ENCODE data around the gene SHROOM4. TPM values are rescaled to one million over a fixed set of nuclear protein-coding genes. Genes with fewer than 3 reads are reported as not detected.

Gene SHROOM4
- total RNA-seq, 1 experiment from 2014 or later = 2.1 TPM

DNA sequence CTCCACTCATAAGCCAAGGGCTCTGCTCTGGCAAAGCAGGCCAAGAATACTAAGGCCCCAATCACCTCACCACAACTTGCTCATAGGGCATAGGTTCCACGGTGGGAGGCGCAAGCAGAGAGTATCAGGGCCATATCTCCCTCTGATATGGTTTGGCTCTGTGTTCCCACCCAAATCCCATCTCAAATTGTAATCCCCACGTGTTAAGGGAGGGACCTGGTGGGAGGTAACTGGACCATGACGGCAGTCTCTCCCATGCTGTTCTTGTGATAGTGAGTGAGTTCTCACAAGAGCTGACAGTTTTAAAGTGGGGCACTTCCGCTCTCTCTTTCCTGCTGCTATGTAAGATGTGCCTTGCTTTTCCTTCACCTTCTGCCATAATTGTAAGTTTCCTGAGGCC lies 88.7 kb downstream of the SHROOM4 start:
- Mint-ChIP-seq H3K4me3 (no peak overlapping the region), H3K27ac (no peak overlapping the region; a peak in 1 of 7 replicates), H3K36me3 (ENCODE audit: insufficient read depth in 1 of 3, low read depth in 3 of 3) (peaks cover 7 to 15% (median 14%) of the 10 kb centered on the region in 3 experiments), H3K4me1 (peaks cover 42 to 50% of the 10 kb centered on the region in 2 experiments), H3K27me3 (ENCODE audit: low read depth) (no peaks in the 10 kb centered on the region), H3K9me3 (peaks cover 61 to 72% of the 10 kb centered on the region in 2 experiments)
- Histone ChIP-seq H2AK5ac (ENCODE audit: insufficient read length, low read length) (peak overlapping the region; percentile 96), H3K27ac (ENCODE audit: insufficient read length, low read depth, low read length) (no peak overlapping the region), H4K8ac (replicated peaks; ENCODE audit: insufficient read length, low read depth, low read length) (no peak overlapping the region), H2BK20ac (ENCODE audit: low read depth, low read length, poor library complexity, severe bottlenecking) (no peak overlapping the region), H4K20me1 (ENCODE audit: control insufficient read depth, insufficient read depth, insufficient read length) (no peaks in the 10 kb centered on the region), H2BK5ac (ENCODE audit: insufficient read length, low read length) (no peak overlapping the region), H3K23ac (ENCODE audit: insufficient read length, low read depth, low read length) (no peak overlapping the region), H4K5ac (ENCODE audit: insufficient read length, low read depth, low read length) (no peak overlapping the region), H2AFZ (ENCODE audit: low read length) (no peak overlapping the region), H3K9me3 (ENCODE audit: control insufficient read depth, low read depth, low read length) (no peaks in the 10 kb centered on the region), H3K79me2 (ENCODE audit: insufficient read depth, low read length) (no peaks in the 10 kb centered on the region), H3K56ac (ENCODE audit: insufficient read length, low read depth, low read length) (no peak overlapping the region), H3K23me2 (ENCODE audit: insufficient read length, low read depth, low read length, poor library complexity, severe bottlenecking) (no peaks in the 10 kb centered on the region), H2BK120ac (ENCODE audit: low read depth, low read length, poor library complexity, severe bottlenecking) (no peak overlapping the region), H3K27me3 (ENCODE audit: insufficient read depth, low read length) (no peaks in the 10 kb centered on the region), H3K4ac (ENCODE audit: low read depth, low read length) (no peak overlapping the region), H3K14ac (ENCODE audit: insufficient read depth, low read length) (peak overlapping the region; percentile 49; the same call in 1 of the 2 replicates), H3T11ph (ENCODE audit: low read length) (no peak overlapping the region), H3K4me1 (ENCODE audit: insufficient read depth, low read length) (peaks cover 15% of the 10 kb centered on the region; the same call in 1 of the 2 replicates), H3K4me2 (ENCODE audit: insufficient read depth, insufficient read length, low read length) (no peak overlapping the region), H3K79me1 (ENCODE audit: insufficient read depth, low read depth, low read length, poor library complexity, severe bottlenecking) (no peaks in the 10 kb centered on the region), H4K91ac (ENCODE audit: insufficient read length, low read depth, low read length) (no peak overlapping the region), H3K9ac (ENCODE audit: extremely low read depth, insufficient read length, low read length) (no peak overlapping the region), H3K18ac (ENCODE audit: insufficient read length, low read depth, low read length) (no peak overlapping the region), H2BK15ac (ENCODE audit: low read depth, low read length) (no peak overlapping the region), H2BK12ac (ENCODE audit: insufficient read length, low read depth, low read length) (peak overlapping the region; percentile 83)
- no peak for DNase-seq
- WGBS (ENCODE audit: extremely low coverage, insufficient read length, low lambda C conversion rate) = no CpG with 5 or more reads among the region's 5 CpGs
- TF ChIP-seq, protein P1, sequence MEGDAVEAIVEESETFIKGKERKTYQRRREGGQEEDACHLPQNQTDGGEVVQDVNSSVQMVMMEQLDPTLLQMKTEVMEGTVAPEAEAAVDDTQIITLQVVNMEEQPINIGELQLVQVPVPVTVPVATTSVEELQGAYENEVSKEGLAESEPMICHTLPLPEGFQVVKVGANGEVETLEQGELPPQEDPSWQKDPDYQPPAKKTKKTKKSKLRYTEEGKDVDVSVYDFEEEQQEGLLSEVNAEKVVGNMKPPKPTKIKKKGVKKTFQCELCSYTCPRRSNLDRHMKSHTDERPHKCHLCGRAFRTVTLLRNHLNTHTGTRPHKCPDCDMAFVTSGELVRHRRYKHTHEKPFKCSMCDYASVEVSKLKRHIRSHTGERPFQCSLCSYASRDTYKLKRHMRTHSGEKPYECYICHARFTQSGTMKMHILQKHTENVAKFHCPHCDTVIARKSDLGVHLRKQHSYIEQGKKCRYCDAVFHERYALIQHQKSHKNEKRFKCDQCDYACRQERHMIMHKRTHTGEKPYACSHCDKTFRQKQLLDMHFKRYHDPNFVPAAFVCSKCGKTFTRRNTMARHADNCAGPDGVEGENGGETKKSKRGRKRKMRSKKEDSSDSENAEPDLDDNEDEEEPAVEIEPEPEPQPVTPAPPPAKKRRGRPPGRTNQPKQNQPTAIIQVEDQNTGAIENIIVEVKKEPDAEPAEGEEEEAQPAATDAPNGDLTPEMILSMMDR (conservative IDR thresholded peaks at IDR 0.05) = no peak
